AG04450 (cell line): ENCODE data around the gene BCL2L1. TPM values are rescaled to one million over a fixed set of nuclear protein-coding genes. Genes with fewer than 3 reads are reported as not detected.
A peak's percentile ranks its signal among the peaks of the same experiment; 100 is the strongest.

Source experiments
- CTCF ChIA-PET: fragments of 300-600, 350-600 bp; formaldehyde crosslinking; extraction: SDS; loops from one replicate; lab custom pipeline; 2022; ENCODE audit warnings: antibody characterized with exemption, inconsistent platforms; lab: Charles Lee
- POLR2A ChIA-PET: fragments of 350-600 bp; formaldehyde crosslinking; extraction: SDS; loops from one replicate; lab custom pipeline; 2021; ENCODE audit warnings: antibody characterized with exemption, inconsistent platforms; lab: Yijun Ruan, JAX
- DNase-seq: peaks from one replicate; pipeline ENCODE4 v3.0.0-alpha.2; 2011; ENCODE audit warnings: low read depth, low spot score
- H3K27ac ChIP-seq: one replicate; pipeline ENCODE4 v1.5.1; 2012; ENCODE audit warnings: low read depth, low read length, control low read depth
- H3K27me3 ChIP-seq: one replicate; pipeline ENCODE4 v1.6.0; 2012; ENCODE audit warnings: low read length; ENCODE audit not compliant: control insufficient read depth, insufficient read depth
- H3K4me3 ChIP-seq: 2 replicates; pipeline ENCODE4 v1.5.1; 2011; ENCODE audit warnings: mild to moderate bottlenecking, low read depth, low read length, control low read depth
- H3K9me3 ChIP-seq: 2 replicates; pipeline ENCODE4 v1.5.1; 2012; ENCODE audit warnings: low read length; ENCODE audit not compliant: control insufficient read depth, insufficient read depth
- CTCF ChIP-seq: IDR thresholded peaks from 2 replicates; pipeline ENCODE4 v1.5.1; 2011; ENCODE audit warnings: low read depth, low read length, control low read depth, inconsistent platforms
- polyA plus RNA-seq: library from polyadenylated mRNA; depleted of rRNA; stranded (reverse); fragments of >200 nt; gene quantifications from 2 replicates; pipeline ENCODE4 v1.2.3, GENCODE V29; 2011

BCL2L1 gene
- polyA plus RNA-seq, 1 experiment = 57.5 TPM

GRCh38 chr20:31721408-31722256 lies 1.0 kb downstream of the BCL2L1 start:
- no peak for DNase-seq
- TF ChIP-seq CTCF = no peak
- ChIA-PET CTCF (interaction anchor here (0.7 to 4.6 kb wide), 5 partner anchors 23 to 109 kb away, joined by 4 to 380 read pairs (median 35); no protein-coding TSS in a partner anchor), POLR2A (interaction anchor here (0.7 to 3.1 kb wide), 4 partner anchors 8 to 60 kb away, joined by 3 to 25 read pairs (median 8); no protein-coding TSS in a partner anchor)
- Histone ChIP-seq H3K27me3 (no peaks in the 10 kb centered on the region), H3K9me3 (no peaks in the 10 kb centered on the region; the same call in 1 of the 2 replicates), H3K4me3 (peak overlapping the region; percentile 84), H3K27ac (peak overlapping the region; percentile 39)

- ChIA-PET CTCF (interaction anchor here (1.1 to 4.6 kb wide), 7 partner anchors 24 to 159 kb away, joined by 3 to 380 read pairs (median 3); no protein-coding TSS in a partner anchor), POLR2A (interaction anchor here (0.8 to 1.3 kb wide), 2 partner anchors 12 to 21 kb away, joined by 3 read pairs; no protein-coding TSS in a partner anchor)
- no peak for DNase-seq
- H3K27ac ChIP-seq = peak overlapping the region; percentile 21
- no peak for TF ChIP-seq CTCF
- peak overlapping the region; percentile 84 for H3K4me3 ChIP-seq
- no peaks in the 10 kb centered on the region for H3K27me3 ChIP-seq
- no peaks in the 10 kb centered on the region; the same call in 1 of the 2 replicates for H3K9me3 ChIP-seq
Measured at GRCh38 chr20:31720486-31721407, 1.9 kb downstream of the BCL2L1 start.

GRCh38 chr20:31719644-31720485 lies 2.8 kb downstream of the BCL2L1 start:
- Histone ChIP-seq H3K9me3 (no peaks in the 10 kb centered on the region; the same call in 1 of the 2 replicates), H3K27ac (no peak overlapping the region), H3K4me3 (peak overlapping the region; percentile 84), H3K27me3 (no peaks in the 10 kb centered on the region)
- TF ChIP-seq CTCF = no peak
- CTCF ChIA-PET = interaction anchor here (1.1 to 1.7 kb wide), 6 partner anchors 23 to 158 kb away, joined by 3 to 16 read pairs (median 3); no protein-coding TSS in a partner anchor
- no peak for DNase-seq
- POLR2A ChIA-PET = no interaction called here

GRCh38 chr20:31718952-31719643 lies 3.6 kb downstream of the BCL2L1 start:
- CTCF ChIA-PET = interaction anchor here (0.6 to 4.1 kb wide), 4 partner anchors 55 to 130 kb away, joined by 3 to 30 read pairs (median 10); no protein-coding TSS in a partner anchor

More at GRCh38 chr20:31718952-31719643, 3.6 kb downstream of the BCL2L1 start:
- Histone ChIP-seq H3K27me3 (no peaks in the 10 kb centered on the region), H3K27ac (no peak overlapping the region), H3K9me3 (no peaks in the 10 kb centered on the region; the same call in 1 of the 2 replicates), H3K4me3 (peak overlapping the region; percentile 84)
- no peak for TF ChIP-seq CTCF
- no peak for DNase-seq
- POLR2A ChIA-PET = no interaction called here
